Left colon (tissue), 2 donors: ENCODE data around the gene NCAPH2. TPM values are rescaled to one million over a fixed set of nuclear protein-coding genes. Genes with fewer than 3 reads are reported as not detected.
A peak's percentile ranks its signal among the peaks of the same experiment; 100 is the strongest.

ENCODE experiments used
- ATAC-seq: fragments of 200-7000 bp; cut with Tn5 transposase; one replicate; pipeline ENCODE4 v1.9.1; 2020; ENCODE audit warnings: mild to moderate bottlenecking, moderate library complexity
- DNase-seq, 2 donors: peaks; one replicate each; pipeline ENCODE4 v3.0.0-alpha.2; 2020
- intact Hi-C, 2 donors: fragments of 100-400 bp; cut with DNase I in 1 of 2; cut with micrococcal nuclease in 1 of 2; formaldehyde crosslinking; loops; one replicate each; pipeline versions ENCODE4 v1.11.2 to v1.14.0; 2022; cut with DNase I, micrococcal nuclease
- total RNA-seq, 2 donors: library from RNA; stranded (reverse); fragmentation: NEBNext Ultra II Directional; extraction: Animal tissue kit (Norgen Biotek cat#: 25700); gene quantifications; one replicate each; pipeline ENCODE4 v1.2.1, GENCODE V29; 2021
- donor health status: DM: no; HTN: no; CAD: no.
- donor health status: DM: yes; HTN: yes; CAD: no.

NCAPH2 gene
- total RNA-seq, 2 donors from 2014 or later: 26.6 to 27.1 TPM

GRCh38 chr22:50487290-50488005 lies 20.6 kb upstream of the NCAPH2 start:
- intact Hi-C loops: no loop called here
- DNase-seq (no peak), ATAC-seq (no peak)

DNA sequence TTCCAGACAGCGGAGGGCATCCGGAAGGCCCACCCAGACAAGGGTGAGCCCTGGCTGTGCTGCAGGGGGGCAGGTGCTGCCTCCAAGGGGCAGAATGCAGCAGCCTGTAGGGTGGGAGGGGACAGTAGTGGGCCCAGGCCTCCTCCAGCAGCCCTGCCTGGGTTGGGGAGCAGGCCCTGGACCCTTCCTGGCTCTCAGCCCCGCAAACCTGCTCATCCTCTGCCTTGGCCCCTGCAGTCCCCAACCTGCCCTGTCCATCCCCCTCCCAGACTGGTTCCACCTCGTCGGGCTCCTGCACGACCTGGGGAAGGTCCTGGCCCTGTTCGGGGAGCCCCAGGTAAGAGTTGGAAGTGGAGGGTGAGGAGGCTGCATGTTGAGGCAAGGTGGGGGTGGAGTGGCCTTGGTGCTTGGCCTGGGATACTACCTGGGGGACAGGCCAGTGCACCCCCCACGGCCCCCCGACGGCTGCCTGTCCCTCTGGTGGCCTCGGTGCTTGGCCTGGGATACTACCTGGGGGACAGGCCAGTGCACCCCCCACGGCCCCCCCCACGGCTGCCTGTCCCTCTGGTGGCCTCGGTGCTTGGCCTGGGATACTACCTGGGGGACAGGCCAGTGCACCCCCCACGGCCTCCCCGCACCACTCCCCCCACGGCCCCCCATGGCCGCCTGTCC lies 19.9 kb upstream of the NCAPH2 start:
- no peak for DNase-seq
- ATAC-seq: no peak
- intact Hi-C loops: no loop called here

GRCh38 chr22:50488886-50489285 lies 19.1 kb upstream of the NCAPH2 start:
- intact Hi-C loops: no loop called here
- ATAC-seq: no peak
- no peak for DNase-seq

DNA sequence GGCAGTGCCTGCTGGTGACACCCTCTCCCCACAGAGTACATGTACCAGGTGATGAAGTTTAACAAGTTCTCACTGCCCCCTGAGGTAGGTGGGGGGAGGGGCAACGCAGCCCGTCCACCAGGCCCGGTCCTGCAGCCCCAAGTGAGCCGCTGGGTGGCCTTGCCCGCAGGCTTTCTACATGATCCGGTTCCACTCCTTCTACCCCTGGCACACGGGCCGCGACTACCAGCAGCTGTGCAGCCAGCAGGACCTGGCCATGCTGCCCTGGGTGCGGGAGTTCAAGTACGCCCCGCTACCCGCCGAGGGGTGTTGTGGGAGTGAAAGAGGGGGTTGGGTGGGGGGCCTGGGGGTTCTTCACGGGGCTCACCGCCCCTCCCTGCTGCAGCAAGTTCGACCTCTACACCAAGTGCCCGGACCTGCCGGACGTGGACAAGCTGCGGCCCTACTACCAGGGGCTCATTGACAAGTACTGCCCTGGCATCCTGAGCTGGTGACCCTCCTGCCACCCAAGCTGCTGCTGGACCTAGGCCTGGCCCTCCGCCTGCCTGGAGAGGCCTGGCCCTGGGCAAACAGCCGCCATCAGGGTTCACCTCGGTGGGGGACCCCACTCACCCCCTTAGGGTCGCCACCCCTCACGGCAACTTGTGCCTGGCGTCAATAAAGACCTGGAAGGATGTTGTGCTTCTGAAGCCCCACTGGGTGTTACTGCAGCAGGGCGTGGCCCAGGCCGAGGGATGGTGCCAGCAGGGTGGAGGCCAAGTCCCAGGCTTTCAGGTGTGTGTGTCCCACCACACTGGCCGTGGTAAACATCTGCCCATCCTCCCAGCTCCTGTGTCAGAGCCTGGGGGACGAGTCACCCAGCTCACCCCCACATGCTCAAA lies 18.4 kb upstream of the NCAPH2 start:
- intact Hi-C loops: no loop called here
- ATAC-seq (no peak), DNase-seq (no peak)

GRCh38 chr22:50490531-50491308 lies 17.3 kb upstream of the NCAPH2 start:
- intact Hi-C loops: no loop called here
- DNase-seq (peak in 1 of 2 donors; percentile 4), ATAC-seq (no peak)

GRCh38 chr22:50497093-50497492 lies 10.9 kb upstream of the NCAPH2 start:
- no peak for DNase-seq
- ATAC-seq: peak; percentile 72
- intact Hi-C loops: no loop called here

DNA sequence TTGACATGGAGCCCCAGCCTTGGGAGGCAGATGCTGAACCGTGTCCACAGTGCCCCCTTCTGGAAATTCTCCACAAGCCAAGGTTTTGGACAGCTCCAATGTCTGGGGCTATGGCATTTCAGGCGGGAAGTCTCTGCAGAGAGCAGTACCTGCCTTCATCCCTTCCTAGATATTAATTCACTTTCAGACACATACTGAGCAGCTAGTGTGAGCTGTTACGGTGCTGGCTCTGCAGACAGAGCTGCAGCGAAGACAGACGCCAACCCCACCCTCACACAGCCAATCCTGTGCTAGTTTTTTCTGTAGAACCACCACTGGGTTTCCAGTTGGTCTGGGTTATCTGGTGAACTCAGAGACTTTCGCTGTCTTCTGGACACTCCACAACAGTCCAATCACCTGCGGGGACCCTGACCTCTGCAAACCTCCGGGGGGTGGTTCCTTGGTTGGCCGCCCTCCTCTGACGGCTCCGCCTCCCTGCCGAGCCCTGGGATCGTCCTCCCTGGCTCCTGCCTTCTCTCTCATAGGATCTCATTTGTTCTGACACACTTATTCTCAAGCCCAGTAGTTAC lies 9.6 kb upstream of the NCAPH2 start:
- ATAC-seq (peak; percentile 86), DNase-seq (peak; percentile 71 to 79)
- intact Hi-C loops: no loop called here

DNA sequence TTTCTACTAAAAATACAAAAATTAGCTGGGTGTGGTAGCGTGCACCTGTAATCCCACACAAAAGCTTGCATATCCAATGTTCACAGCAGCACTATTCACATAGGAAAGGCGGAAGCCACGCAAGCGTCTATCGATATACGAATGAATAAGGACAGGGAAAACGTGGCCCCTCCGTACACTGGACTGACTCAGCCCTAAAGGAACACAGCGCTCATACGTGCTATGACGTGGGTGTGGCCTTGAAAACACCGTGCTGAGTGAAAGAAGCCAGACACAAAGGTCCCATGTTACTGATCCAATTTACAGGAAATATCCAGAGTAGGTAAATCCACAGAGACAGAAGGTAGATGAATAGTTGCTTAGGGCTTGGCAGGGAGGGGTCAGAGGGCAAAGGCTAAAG lies 7.6 kb upstream of the NCAPH2 start:
- ATAC-seq (no peak), DNase-seq (no peak)
- intact Hi-C loops: no loop called here

GRCh38 chr22:50502096-50502495 lies 5.9 kb upstream of the NCAPH2 start:
- ATAC-seq (no peak), DNase-seq (no peak)
- intact Hi-C loops: no loop called here

DNA sequence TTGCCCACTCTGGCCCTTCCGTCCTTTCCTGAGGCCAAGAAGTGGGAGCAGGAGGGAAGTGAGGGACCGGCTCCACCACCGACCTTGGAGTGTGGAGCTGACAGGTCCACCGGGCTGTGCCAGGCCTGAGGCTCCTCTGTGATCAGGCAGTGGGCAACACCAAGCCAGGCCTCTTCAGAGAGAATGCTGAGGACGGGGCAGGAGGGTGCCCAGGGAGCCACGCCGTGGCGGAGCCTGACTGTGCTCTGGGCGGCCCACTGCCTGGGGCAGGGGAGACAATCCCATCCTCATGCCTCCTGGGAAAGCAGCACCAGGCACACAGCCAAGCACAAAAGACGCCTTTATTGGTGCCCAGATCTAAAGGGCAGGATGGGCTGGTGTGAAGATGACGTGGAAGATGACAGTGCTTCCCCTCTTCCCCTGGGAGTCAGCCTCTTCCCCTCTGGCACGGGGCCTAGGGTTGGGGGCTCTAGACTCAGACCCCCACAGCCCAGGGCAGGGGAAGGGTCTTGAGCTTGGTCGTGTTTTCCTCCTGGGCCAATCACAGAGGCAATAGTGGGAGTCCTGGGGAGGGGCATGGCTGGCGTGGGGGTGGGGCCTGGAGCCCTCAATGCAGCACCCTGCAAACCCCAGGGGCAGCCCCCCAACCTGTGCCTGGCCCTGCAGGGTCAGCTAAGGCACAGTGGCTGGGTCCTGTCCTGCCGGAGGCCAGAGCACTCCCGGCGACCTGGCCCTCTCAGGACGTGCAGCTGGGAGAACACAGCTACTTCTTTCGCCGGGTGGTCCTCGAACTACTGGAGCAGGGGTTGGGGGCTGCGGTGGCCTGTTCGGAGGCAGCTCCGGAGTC lies 5.2 kb upstream of the NCAPH2 start:
- ATAC-seq: no peak
- DNase-seq: no peak
- intact Hi-C loops: no loop called here

GRCh38 chr22:50503475-50504145 lies 4.4 kb upstream of the NCAPH2 start:
- no peak for DNase-seq
- intact Hi-C loops: no loop called here
- ATAC-seq: no peak

DNA sequence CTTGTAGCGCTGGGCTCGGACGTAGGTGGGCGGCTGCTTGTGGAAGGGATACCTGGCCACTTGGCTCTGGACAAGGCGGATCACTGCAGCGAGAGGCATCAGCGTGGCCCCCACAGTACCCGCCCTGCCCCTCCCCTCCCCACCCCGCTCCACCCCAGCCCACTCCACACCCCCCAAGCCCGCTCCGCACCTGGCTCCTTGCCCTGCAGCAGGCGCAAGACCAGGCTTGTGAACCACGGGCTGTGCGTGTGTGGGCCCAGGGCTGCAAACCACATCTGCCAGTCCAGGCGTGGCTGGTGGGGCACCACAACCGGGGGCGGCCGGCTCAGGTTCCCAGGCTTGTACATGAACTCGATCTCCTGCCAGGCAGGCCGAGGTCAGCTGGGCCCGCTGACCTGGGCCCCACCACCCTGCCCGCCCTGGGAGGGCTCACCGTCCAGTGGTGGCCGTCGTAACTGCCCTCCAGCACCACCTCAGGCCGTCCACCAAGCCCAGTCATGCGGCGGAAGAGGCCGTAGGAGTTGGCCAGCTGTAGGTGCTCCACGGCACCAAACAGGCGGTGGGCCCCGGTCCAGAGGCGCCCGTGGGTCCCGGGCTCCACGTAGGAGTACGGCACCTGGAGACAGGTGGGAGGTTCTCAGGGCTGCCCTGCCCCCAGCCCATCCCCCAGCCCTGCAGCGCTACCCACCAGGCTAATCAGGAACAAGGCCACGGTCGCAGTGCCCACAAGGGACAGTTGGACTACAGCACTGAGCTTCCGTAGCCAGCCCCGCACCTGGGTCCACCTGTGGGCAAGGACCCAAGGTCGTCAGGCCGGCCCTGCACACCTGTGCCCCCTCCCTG lies 3.4 kb upstream of the NCAPH2 start:
- DNase-seq (no peak), ATAC-seq (no peak)
- intact Hi-C loops: no loop called here

GRCh38 chr22:50505276-50505775 lies 2.7 kb upstream of the NCAPH2 start:
- intact Hi-C loops: no loop called here
- ATAC-seq: no peak
- no peak for DNase-seq

GRCh38 chr22:50505776-50506610 lies 2.0 kb upstream of the NCAPH2 start:
- DNase-seq: peak in 1 of 2 donors; percentile 34
- ATAC-seq: no peak
- intact Hi-C loops: no loop called here

GRCh38 chr22:50506611-50507420 lies 1.2 kb upstream of the NCAPH2 start:
- intact Hi-C loops: no loop called here
- DNase-seq (peak; percentile 47 to 49), ATAC-seq (peak; percentile 3)
